ENCODE measurements around the gene CIAO3.
"Not testable (repeated sequence)": the region's sequence is repeated elsewhere in the genome, so short reads cannot be mapped to it uniquely, and the experiment has no call there.

Gene CIAO3

DNA sequence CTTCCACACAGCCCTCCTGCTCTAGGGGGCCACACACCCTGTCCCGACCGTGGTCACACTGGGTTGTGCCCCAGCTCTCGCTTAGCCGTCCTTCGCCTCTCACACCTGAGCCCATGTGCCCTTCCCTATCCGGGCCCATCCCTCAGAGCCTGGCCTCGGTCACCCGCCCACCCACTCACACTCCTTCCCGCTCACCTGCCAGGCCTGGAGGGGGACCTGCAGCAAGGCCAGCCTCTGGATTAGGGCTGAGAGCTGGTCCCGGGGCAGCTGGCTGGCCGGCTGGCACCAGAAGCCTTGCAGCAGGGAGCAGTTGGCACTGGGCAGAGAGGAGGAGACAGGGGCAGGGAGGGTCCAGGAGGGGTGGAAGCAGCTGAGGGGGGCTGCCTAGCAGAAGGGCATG is 37.6 kb upstream of the CIAO3 start:
- no peak for DNase-seq
- in situ Hi-C loops (cut with MboI; ENCODE audit: low pct_unique_long_range_greater_than_20kb, low sequenced_read_pairs): no loop called here

GRCh38 chr16:777826-778225 is 37.0 kb upstream of the CIAO3 start:
- no peak for DNase-seq
- in situ Hi-C loops (cut with MboI; ENCODE audit: low pct_unique_long_range_greater_than_20kb, low sequenced_read_pairs): no loop called here

DNA sequence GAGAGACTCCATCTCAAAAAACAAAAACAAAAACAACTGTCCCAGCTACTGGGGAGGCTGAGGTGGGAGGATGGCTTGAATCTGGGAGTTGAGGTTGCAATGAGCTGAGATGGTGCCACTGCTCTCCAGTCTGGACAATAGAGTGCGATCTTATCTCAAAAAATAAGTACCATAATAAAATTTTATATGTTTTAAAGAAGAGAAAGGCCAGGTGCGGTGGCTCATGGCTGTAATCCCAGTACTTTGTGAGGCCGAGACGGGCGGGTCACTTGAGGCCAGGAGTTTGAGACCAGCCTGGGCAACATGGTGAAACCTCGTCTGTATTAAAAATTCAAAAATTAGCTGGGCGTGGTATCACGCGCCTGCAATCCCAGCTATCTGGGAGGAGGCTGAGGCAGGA is 36.0 kb upstream of the CIAO3 start:
- in situ Hi-C loops (cut with MboI; ENCODE audit: low pct_unique_long_range_greater_than_20kb, low sequenced_read_pairs): no loop called here
- no peak for DNase-seq

DNA sequence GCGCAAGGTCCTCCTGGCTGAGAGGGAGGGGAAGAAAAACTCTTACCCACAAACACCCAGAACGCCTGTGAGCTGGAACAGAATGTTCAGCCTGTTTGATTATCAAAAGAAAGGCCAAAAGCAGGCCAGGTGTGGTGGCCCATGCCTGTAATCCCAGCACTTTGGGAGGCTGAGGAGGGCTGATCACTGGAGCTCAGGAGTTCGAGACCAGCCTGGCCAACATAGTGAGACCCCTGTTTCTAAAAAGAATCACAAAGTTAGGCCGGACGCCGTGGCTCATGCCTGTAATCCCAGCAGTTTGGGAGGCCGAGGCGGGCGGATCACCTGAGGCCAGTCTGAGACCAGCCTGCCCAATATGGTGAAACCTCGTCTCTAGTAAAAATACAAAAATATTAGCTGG is 35.5 kb upstream of the CIAO3 start:
- in situ Hi-C loops (cut with MboI; ENCODE audit: low pct_unique_long_range_greater_than_20kb, low sequenced_read_pairs); DNase-seq: not testable (repeated sequence)

DNA sequence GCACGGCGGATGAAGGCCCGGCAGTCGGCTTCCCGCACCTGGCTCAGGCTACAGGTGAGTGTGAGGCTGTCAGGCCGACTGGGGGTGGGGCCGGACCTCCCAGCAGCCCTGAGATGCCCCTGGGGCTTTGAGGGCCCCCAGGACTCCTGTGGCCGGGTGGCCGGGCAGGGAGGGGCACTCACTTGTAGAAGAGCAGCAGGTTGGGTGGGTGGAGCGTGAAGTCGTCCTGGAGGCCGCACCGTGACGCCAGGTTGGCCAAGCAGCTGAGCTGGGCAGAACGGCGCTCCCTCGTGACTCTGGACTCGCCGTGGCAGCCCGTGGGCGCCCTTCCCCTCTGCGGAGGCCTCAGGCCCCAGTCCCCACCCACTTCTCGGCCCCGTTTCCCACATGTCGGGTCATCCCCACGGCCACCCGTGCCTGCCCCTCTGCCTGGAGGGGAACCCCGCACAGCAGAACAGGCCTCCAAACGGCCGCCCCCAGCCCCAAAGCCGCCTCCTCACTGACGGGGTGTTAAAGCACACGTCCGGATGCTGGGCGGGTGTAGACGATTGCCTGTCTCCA is 34.5 kb upstream of the CIAO3 start:
- in situ Hi-C loops (cut with MboI; ENCODE audit: low pct_unique_long_range_greater_than_20kb, low sequenced_read_pairs): no loop called here
- DNase-seq: no peak

DNA sequence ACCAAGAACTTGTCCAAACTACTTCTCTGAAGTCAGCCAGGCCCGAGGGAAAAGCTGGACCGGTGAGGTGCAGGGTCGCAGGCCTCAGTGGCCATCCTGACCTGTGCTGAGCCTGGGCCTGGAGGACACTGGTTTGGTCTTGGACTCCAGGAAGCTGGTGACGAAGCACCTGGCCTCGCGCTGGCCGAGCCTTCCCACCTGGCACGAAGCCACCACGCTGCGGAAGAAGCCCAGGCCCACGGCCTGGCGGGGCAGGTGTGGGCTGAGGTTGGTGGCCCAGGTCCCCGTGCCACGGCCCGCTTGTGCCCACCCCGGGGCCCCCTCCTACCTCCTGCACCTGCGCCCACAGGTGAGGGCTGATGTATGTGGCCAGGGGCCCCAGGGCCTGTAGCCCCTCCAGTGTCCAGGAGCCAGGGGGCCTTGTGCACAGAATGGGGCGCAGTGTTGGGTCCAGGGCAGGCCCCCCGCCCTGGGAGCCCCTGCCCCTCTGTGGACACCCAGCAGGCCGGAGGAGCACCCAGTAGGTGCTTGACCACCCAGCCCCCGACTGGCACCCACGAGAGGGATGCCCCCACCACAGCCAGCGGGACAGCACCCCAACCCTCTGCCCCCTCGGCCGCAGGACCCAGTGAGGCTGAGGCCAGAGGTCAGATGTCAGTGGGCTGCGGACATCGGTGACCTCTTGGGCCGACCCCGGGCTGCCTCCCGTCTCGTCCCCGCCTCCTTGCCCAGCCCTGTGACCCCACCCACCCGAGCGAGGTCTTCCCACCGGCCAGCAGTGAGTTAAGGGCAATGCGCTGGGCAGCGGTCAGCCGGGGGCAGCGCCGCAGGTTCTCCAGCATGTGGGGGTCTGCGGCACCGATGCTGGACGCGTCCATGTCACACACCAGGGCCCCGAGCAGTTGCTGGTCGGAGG is 33.5 kb upstream of the CIAO3 start:
- no peak for DNase-seq
- in situ Hi-C loops (cut with MboI; ENCODE audit: low pct_unique_long_range_greater_than_20kb, low sequenced_read_pairs): no loop called here

GRCh38 chr16:772959-773358 is 32.2 kb upstream of the CIAO3 start:
- in situ Hi-C loops (cut with MboI; ENCODE audit: low pct_unique_long_range_greater_than_20kb, low sequenced_read_pairs): no loop called here
- DNase-seq: no peak

- DNase-seq: no peak
- in situ Hi-C loops (cut with MboI; ENCODE audit: low pct_unique_long_range_greater_than_20kb, low sequenced_read_pairs): no loop called here
These were observed 29.6 kb upstream of the CIAO3 start for GRCh38 chr16:770411-770810.

DNA sequence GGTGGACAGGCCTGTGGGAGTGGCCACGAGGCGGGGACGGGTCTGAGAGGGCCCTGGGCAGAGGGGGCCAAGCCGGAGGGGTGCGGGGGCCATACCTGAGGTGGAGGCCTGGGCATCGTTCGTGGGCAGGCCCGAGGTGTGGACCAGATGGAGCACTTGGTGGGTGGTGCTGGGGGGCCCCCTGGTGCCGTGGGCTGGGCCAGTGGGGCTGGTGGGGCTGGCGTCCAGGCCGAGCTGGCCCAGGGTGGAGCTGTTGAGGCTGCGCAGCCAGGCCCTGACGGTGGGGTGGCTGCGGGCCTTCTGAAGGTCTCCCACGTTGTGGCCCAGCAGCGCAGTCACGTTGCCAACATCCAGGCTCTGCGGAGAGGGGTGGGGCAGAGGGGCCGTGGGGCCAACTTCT is 29.1 kb upstream of the CIAO3 start:
- in situ Hi-C loops (cut with MboI; ENCODE audit: low pct_unique_long_range_greater_than_20kb, low sequenced_read_pairs): no loop called here
- DNase-seq: no peak

- in situ Hi-C loops (cut with MboI; ENCODE audit: low pct_unique_long_range_greater_than_20kb, low sequenced_read_pairs): no loop called here
- DNase-seq: no peak
These were observed 28.5 kb upstream of the CIAO3 start for GRCh38 chr16:769184-769784.

GRCh38 chr16:768428-768827 is 27.6 kb upstream of the CIAO3 start:
- in situ Hi-C loops (cut with MboI; ENCODE audit: low pct_unique_long_range_greater_than_20kb, low sequenced_read_pairs): no loop called here
- no peak for DNase-seq

- in situ Hi-C loops (cut with MboI; ENCODE audit: low pct_unique_long_range_greater_than_20kb, low sequenced_read_pairs): no loop called here
- no peak for DNase-seq
These were observed 27.0 kb upstream of the CIAO3 start for GRCh38 chr16:767743-768235.

DNA sequence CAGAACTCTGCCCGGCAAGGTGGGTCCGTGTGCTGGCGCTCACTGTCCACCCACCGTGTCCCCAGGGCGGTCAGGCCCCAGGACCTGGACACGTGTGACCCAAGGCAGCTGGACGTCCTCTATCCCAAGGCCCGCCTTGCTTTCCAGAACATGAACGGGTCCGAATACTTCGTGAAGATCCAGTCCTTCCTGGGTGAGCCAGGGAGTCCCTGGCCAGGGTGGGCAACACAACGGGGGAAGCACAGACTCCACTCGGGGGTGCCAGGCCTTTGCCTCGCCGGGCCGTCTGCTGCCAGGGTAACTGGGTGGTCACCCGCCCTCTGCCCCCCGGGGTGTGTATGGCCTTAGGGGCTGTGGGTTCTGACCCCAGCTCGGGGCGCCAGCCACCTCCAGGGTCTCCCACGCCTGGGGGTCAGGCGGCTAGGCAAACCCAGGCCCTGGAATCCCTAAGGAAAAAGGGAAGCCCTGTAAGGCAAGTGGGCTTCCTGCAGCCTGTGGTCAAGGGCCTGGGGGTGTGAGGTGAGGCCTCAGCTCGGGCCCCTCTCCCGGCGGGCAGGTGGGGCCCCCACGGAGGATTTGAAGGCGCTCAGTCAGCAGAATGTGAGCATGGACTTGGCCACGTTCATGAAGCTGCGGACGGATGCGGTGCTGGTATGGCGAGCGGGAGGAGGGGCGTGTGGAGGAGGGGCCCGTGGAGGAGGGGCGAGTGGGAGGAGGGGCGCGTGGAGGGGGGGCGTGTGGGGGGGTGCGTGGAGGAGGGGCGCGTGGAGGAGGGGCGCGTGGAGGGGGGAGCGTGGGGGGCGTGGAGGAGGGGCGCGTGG is 26.2 kb upstream of the CIAO3 start:
- in situ Hi-C loops (cut with MboI; ENCODE audit: low pct_unique_long_range_greater_than_20kb, low sequenced_read_pairs): no loop called here
- DNase-seq: no peak

GRCh38 chr16:766008-766819 is 25.4 kb upstream of the CIAO3 start:
- DNase-seq: no peak
- in situ Hi-C loops (cut with MboI; ENCODE audit: low pct_unique_long_range_greater_than_20kb, low sequenced_read_pairs): no loop called here

GRCh38 chr16:765488-765865 is 24.7 kb upstream of the CIAO3 start:
- DNase-seq: no peak
- in situ Hi-C loops (cut with MboI; ENCODE audit: low pct_unique_long_range_greater_than_20kb, low sequenced_read_pairs): no loop called here

GRCh38 chr16:764848-765487 is 24.2 kb upstream of the CIAO3 start:
- in situ Hi-C loops (cut with MboI; ENCODE audit: low pct_unique_long_range_greater_than_20kb, low sequenced_read_pairs): no loop called here
- DNase-seq: no peak

GRCh38 chr16:764184-764750 is 23.5 kb upstream of the CIAO3 start:
- in situ Hi-C loops (cut with MboI; ENCODE audit: low pct_unique_long_range_greater_than_20kb, low sequenced_read_pairs): no loop called here

More at GRCh38 chr16:764184-764750, 23.5 kb upstream of the CIAO3 start:
- no peak for DNase-seq
